ENCODE data around the gene ACTR10.

Gene ACTR10

DNA sequence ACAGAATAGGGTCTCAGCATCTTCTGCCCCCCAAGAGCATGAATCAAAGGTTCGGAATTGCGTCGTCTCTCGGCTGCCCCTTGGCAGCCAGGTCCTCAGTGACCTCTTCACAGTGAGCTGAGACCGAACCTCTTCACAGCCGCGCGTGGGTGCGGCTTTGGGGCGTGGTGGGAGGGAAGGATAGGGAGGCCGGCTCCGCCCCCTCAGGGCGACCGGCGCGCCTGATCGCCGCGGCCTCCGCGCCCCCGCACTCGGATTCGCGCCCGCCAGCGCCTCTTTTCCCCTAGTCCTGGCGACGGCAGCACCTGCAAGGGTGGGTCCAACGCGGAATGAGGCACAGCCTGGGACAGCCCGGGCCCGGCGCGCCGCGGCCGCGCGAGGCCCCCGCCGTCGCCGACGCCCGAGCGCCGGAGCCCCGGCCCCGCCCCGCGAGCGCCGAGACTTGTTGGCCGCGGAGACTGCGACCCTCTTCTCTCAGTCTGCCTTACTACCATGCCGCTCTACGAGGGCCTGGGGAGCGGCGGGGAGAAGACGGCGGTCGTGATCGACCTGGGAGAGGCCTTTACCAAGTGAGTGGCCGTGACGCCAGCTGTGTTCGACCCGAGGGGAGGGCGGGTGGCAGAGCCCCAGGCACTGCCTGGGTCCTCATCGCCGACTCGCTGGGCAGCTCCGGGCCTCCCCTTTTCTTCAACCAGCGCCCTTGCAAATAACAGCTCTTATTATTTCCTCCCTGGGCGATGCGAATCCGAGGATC lies at the start of gene ACTR10:
TSS of gene ACTR10 (plus strand) at position 424 of the 754 bp plus-strand sequence. CDS start at position 493, 69 bp downstream.
- TF ChIP-seq, protein P1, sequence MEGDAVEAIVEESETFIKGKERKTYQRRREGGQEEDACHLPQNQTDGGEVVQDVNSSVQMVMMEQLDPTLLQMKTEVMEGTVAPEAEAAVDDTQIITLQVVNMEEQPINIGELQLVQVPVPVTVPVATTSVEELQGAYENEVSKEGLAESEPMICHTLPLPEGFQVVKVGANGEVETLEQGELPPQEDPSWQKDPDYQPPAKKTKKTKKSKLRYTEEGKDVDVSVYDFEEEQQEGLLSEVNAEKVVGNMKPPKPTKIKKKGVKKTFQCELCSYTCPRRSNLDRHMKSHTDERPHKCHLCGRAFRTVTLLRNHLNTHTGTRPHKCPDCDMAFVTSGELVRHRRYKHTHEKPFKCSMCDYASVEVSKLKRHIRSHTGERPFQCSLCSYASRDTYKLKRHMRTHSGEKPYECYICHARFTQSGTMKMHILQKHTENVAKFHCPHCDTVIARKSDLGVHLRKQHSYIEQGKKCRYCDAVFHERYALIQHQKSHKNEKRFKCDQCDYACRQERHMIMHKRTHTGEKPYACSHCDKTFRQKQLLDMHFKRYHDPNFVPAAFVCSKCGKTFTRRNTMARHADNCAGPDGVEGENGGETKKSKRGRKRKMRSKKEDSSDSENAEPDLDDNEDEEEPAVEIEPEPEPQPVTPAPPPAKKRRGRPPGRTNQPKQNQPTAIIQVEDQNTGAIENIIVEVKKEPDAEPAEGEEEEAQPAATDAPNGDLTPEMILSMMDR (IDR thresholded peaks at IDR 0.05; ENCODE audit: control insufficient read depth, insufficient read depth, low read depth, low read length, missing control alignments): no peak
- no peak for DNase-seq (ENCODE audit: low read depth)
- H3K4me3 ChIP-seq (ENCODE audit: control insufficient read depth, low read depth, low read length): peak within 1 kb of the TSS; percentile 85

GRCh38 chr14:58150243-58150805 lies 49.6 kb upstream of the ACTR10 start:
- TF ChIP-seq, protein P1 (IDR thresholded peaks at IDR 0.05; ENCODE audit: control insufficient read depth, insufficient read depth, low read depth, low read length, missing control alignments): no peak
- no peak for DNase-seq (ENCODE audit: low read depth)
- no peak overlapping the region for H3K4me3 ChIP-seq (ENCODE audit: control insufficient read depth, low read depth, low read length)

GRCh38 chr14:58151133-58152013 lies 48.6 kb upstream of the ACTR10 start:
- no peak for DNase-seq (ENCODE audit: low read depth)

GRCh38 chr14:58152014-58152857 lies 47.7 kb upstream of the ACTR10 start, which contains the start of gene ARMH4:
Gene ARMH4, minus strand, starts transcription at chr14:58152213. Its CDS starts 12,855 bp downstream, at chr14:58139358.
- peak within 1 kb of the TSS; percentile 74 for H3K4me3 ChIP-seq (ENCODE audit: control insufficient read depth, low read depth, low read length)
- peak; percentile 46 for DNase-seq (ENCODE audit: low read depth)
- TF ChIP-seq, protein P1 (IDR thresholded peaks at IDR 0.05; ENCODE audit: control insufficient read depth, insufficient read depth, low read depth, low read length, missing control alignments): no peak

More at GRCh38 chr14:58151133-58152013, 48.6 kb upstream of the ACTR10 start:
- peak overlapping the region; percentile 74 for H3K4me3 ChIP-seq (ENCODE audit: control insufficient read depth, low read depth, low read length)
- TF ChIP-seq, protein P1 (IDR thresholded peaks at IDR 0.05; ENCODE audit: control insufficient read depth, insufficient read depth, low read depth, low read length, missing control alignments): no peak

DNA sequence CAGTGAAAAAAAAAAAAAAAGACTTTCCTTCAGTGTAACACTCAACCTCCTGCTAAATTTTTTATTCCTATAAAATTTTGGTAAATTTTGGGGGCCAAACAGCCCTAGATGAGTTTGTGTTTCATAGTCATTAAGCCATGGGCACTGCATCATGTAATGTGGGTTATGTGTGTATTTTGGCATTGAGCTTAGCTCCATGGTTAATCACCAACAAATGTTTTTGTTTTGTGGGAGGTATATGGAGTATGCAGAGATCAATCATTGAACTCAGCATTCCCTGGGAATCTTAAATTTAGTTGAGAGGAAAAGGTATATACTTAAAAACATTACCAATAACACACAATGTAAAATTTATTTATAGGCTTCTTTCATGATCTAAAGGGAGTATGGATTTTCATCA lies 39.4 kb upstream of the ACTR10 start:
- H3K4me3 ChIP-seq (ENCODE audit: control insufficient read depth, low read depth, low read length): no peak overlapping the region
- TF ChIP-seq, protein P1 (IDR thresholded peaks at IDR 0.05; ENCODE audit: control insufficient read depth, insufficient read depth, low read depth, low read length, missing control alignments): no peak
- DNase-seq (ENCODE audit: low read depth): no peak
